Trophoblast cell (in vitro differentiated cells and primary cell): ENCODE data around the gene NTM.

Experiments used
- DNase-seq, 2 donors: peaks; one replicate each; pipeline ENCODE4 v3.0.0-alpha.2; 2016
- H2AFZ ChIP-seq: 2 replicates; pipeline ENCODE4 v1.6.1; 2013; ENCODE audit warnings: low read length, moderate library complexity, mild to moderate bottlenecking; ENCODE audit not compliant: insufficient read depth, poor library complexity
- H2AK5ac ChIP-seq: 2 replicates; pipeline ENCODE4 v1.6.1; 2013; ENCODE audit warnings: mild to moderate bottlenecking, low read length
- H2BK120ac ChIP-seq: 2 replicates; pipeline ENCODE4 v1.6.1; 2013; ENCODE audit warnings: low read length, mild to moderate bottlenecking, moderate library complexity; ENCODE audit not compliant: insufficient read depth, poor library complexity
- H2BK12ac ChIP-seq: 2 replicates; pipeline ENCODE4 v1.6.1; 2013; ENCODE audit warnings: mild to moderate bottlenecking, low read length, moderate library complexity
- H2BK5ac ChIP-seq: 2 replicates; pipeline ENCODE4 v1.6.1; 2013; ENCODE audit warnings: low read length, low read depth, moderate library complexity, mild to moderate bottlenecking; ENCODE audit not compliant: poor library complexity
- H3K14ac ChIP-seq: 2 replicates; pipeline ENCODE4 v1.6.1; 2013; ENCODE audit warnings: mild to moderate bottlenecking, low read length
- H3K18ac ChIP-seq: 2 replicates; pipeline ENCODE4 v1.6.1; 2013; ENCODE audit warnings: mild to moderate bottlenecking, low read length
- H3K23ac ChIP-seq: 2 replicates; pipeline ENCODE4 v1.6.1; 2013; ENCODE audit warnings: low read length
- H3K27ac ChIP-seq: 2 replicates; pipeline ENCODE4 v1.5.1; 2013; ENCODE audit warnings: low read depth, mild to moderate bottlenecking, inconsistent platforms, low read length, moderate library complexity
- H3K27me3 ChIP-seq: 2 replicates; pipeline ENCODE4 v1.6.1; 2013; ENCODE audit warnings: inconsistent platforms, mild to moderate bottlenecking, low read length, moderate library complexity; ENCODE audit not compliant: insufficient read depth
- H3K36me3 ChIP-seq, 2 experiments: 1 replicate in 1 of 2; 2 replicates in 1 of 2; pipeline ENCODE4 v1.6.1; 2013; ENCODE audit warnings: low read length in 2 of 2, mild to moderate bottlenecking in 2 of 2, moderate library complexity in 1 of 2; ENCODE audit not compliant: insufficient read depth in 2 of 2, control insufficient read depth in 1 of 2
- H3K4ac ChIP-seq: 2 replicates; pipeline ENCODE4 v1.6.1; 2013; ENCODE audit warnings: low read depth, mild to moderate bottlenecking, low read length, moderate library complexity
- H3K4me1 ChIP-seq, 2 experiments: 1 replicate in 1 of 2; 2 replicates in 1 of 2; pipeline ENCODE4 v1.6.1; 2013; ENCODE audit warnings: low read length in 2 of 2, mild to moderate bottlenecking in 2 of 2, moderate library complexity in 1 of 2; ENCODE audit not compliant: insufficient read depth in 2 of 2, control insufficient read depth in 1 of 2
- H3K4me2 ChIP-seq: 2 replicates; pipeline ENCODE4 v1.6.1; 2013; ENCODE audit warnings: inconsistent platforms, mild to moderate bottlenecking, low read length, moderate library complexity
- H3K4me3 ChIP-seq: 2 replicates; pipeline ENCODE4 v1.5.1; 2013; ENCODE audit warnings: mild to moderate bottlenecking, low read depth, low read length, inconsistent platforms
- H3K79me1 ChIP-seq: one replicate; pipeline ENCODE4 v1.6.1; 2013; ENCODE audit warnings: low read length
- H3K79me2 ChIP-seq: 2 replicates; pipeline ENCODE4 v1.6.1; 2013; ENCODE audit warnings: low read length, mild to moderate bottlenecking; ENCODE audit not compliant: control insufficient read depth, insufficient read depth, poor library complexity
- H3K9ac ChIP-seq: 2 replicates; pipeline ENCODE4 v1.6.1; 2013; ENCODE audit warnings: mild to moderate bottlenecking, low read length
- H3K9me3 ChIP-seq: 2 replicates; pipeline ENCODE4 v1.6.1; 2013; ENCODE audit warnings: low read depth, mild to moderate bottlenecking, control low read depth, inconsistent platforms, low read length; ENCODE audit not compliant: insufficient read depth
- H4K12ac ChIP-seq: 2 replicates; pipeline ENCODE4 v1.6.1; 2013; ENCODE audit warnings: low read depth, mild to moderate bottlenecking, low read length, moderate library complexity
- H4K8ac ChIP-seq: 2 replicates; pipeline ENCODE4 v1.6.1; 2013; ENCODE audit warnings: low read depth, mild to moderate bottlenecking, low read length, moderate library complexity
- H4K91ac ChIP-seq: one replicate; pipeline ENCODE4 v1.6.1; 2013; ENCODE audit warnings: low read depth, mild to moderate bottlenecking, low read length, moderate library complexity
- WGBS: extraction: QIAGEN DNeasy Blood & Tissue Kit; methylation state at CpG from one replicate; pipeline ENCODE4 v1.1.7; 2013; ENCODE audit warnings: missing lambda C conversion rate; ENCODE audit not compliant: insufficient read length, insufficient coverage; ENCODE audit errors: extremely low coverage; 5-methylcytosine and 5-hydroxymethylcytosine counted together

NTM gene

GRCh38 chr11:132288036-132288435 lies 917.6 kb downstream of the NTM start:
- H2BK12ac ChIP-seq, result no peak overlapping the region
- H3K18ac ChIP-seq, result no peak overlapping the region
- no peak overlapping the region for H3K27ac ChIP-seq
- H3K4ac ChIP-seq, result no peak overlapping the region
- no CpG with 5 or more reads among the region's 3 CpGs for WGBS
- no peak overlapping the region for H3K14ac ChIP-seq
- no peak overlapping the region for H3K4me3 ChIP-seq
- no peak overlapping the region for H4K8ac ChIP-seq
- H3K36me3 ChIP-seq, result no peaks in the 10 kb centered on the region
- H3K79me2 ChIP-seq, result no peaks in the 10 kb centered on the region
- H3K27me3 ChIP-seq, result no peaks in the 10 kb centered on the region
- H3K79me1 ChIP-seq, result no peaks in the 10 kb centered on the region
- H2BK5ac ChIP-seq, result no peak overlapping the region
- H3K4me1 ChIP-seq, result no peaks in the 10 kb centered on the region
- peaks cover 3% of the 10 kb centered on the region for H3K9me3 ChIP-seq
- no peak overlapping the region for H2AK5ac ChIP-seq
- no peak overlapping the region for H3K9ac ChIP-seq
- no peak for DNase-seq
- H4K91ac ChIP-seq, result no peak overlapping the region
- H3K23ac ChIP-seq, result no peak overlapping the region
- H2BK120ac ChIP-seq, result no peak overlapping the region
- H4K12ac ChIP-seq, result no peak overlapping the region
- no peak overlapping the region for H2AFZ ChIP-seq
- H3K4me2 ChIP-seq, result no peak overlapping the region

DNA sequence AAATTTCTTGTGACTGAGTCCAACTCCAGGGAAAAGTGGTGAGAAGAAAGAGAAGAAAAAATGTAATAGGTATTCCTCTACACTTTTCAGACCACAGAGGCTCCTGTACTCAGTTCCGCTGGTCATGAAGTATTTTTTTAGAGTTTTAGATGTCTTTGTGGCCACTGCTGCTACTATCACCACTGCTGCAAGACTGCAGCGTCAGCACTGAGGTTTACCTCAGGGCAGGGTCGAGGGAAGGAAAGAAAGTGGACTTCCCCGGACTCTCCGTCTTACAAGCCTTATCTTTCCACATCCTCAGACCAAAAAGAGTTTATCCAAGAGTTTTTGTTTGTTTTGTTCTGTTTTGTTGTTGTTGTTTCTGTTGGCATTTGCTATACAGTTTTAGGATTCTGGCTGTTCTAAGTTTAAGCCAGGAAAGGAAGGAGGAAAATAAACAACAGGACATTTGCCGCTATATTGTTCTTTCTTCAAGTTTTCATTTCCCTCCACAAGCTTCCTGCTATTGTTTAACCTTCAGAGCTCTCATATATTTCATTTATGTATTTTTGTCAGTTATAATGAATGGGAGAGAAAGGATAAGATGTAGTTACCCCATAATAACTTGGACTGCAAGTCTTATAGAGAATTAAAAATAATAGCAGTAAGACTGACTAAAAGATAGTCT lies 919.3 kb downstream of the NTM start:
- no peak overlapping the region for H3K4me3 ChIP-seq
- H3K9me3 ChIP-seq, result peaks cover 3% of the 10 kb centered on the region
- no CpG with 5 or more reads among the region's 6 CpGs for WGBS

DNA sequence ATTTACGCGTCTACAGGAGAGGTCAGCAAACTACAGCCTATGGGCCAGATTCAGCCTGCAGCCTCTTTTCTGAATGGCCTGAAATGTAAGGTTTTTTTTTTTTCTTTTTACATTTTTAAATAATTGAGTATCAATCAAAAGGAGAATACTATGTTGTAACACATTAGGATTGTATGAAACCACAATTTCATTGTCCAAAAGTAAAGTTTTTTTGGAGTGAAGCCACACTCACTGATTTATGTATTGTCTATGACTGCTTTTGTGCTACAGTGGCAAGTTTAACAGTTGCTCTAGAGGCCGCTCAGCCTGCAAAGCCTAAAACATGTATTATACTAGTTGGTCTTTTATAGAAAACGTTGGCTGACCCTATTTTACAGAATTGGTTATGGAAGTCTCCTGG lies 923.2 kb downstream of the NTM start:
- DNase-seq, result no peak
- no peak overlapping the region for H3K4me3 ChIP-seq
- no peak overlapping the region for H4K12ac ChIP-seq
- no peak overlapping the region for H2BK120ac ChIP-seq
- no peak overlapping the region for H4K8ac ChIP-seq
- H3K14ac ChIP-seq, result no peak overlapping the region
- H3K79me2 ChIP-seq, result no peaks in the 10 kb centered on the region
- no peaks in the 10 kb centered on the region for H3K36me3 ChIP-seq
- no peak overlapping the region for H3K18ac ChIP-seq
- no peak overlapping the region for H3K4ac ChIP-seq
- no peak overlapping the region for H3K9ac ChIP-seq
- H3K4me2 ChIP-seq, result no peak overlapping the region
- H3K27ac ChIP-seq, result no peak overlapping the region
- H2AFZ ChIP-seq, result no peak overlapping the region
- H2BK12ac ChIP-seq, result no peak overlapping the region
- WGBS, result no CpG with 5 or more reads among the region's 4 CpGs
- H3K4me1 ChIP-seq, result no peaks in the 10 kb centered on the region
- H3K79me1 ChIP-seq, result no peaks in the 10 kb centered on the region
- no peaks in the 10 kb centered on the region for H3K9me3 ChIP-seq
- no peak overlapping the region for H3K23ac ChIP-seq
- no peak overlapping the region for H2AK5ac ChIP-seq
- H4K91ac ChIP-seq, result no peak overlapping the region
- H3K27me3 ChIP-seq, result no peaks in the 10 kb centered on the region
- no peak overlapping the region for H2BK5ac ChIP-seq

More for the DNA sequence above, 919.3 kb downstream of the NTM start:
- Histone ChIP-seq H3K36me3 (no peaks in the 10 kb centered on the region), H3K27me3 (no peaks in the 10 kb centered on the region), H4K12ac (no peak overlapping the region), H2BK12ac (no peak overlapping the region), H4K91ac (no peak overlapping the region), H3K9ac (no peak overlapping the region), H3K18ac (no peak overlapping the region), H3K14ac (no peak overlapping the region), H3K79me2 (no peaks in the 10 kb centered on the region), H3K23ac (no peak overlapping the region), H2BK5ac (no peak overlapping the region), H3K4ac (no peak overlapping the region), H3K79me1 (no peaks in the 10 kb centered on the region), H3K4me2 (no peak overlapping the region), H3K27ac (no peak overlapping the region), H3K4me1 (no peaks in the 10 kb centered on the region), H2AFZ (no peak overlapping the region), H4K8ac (no peak overlapping the region), H2AK5ac (no peak overlapping the region), H2BK120ac (no peak overlapping the region)
- no peak for DNase-seq

- DNase-seq, result no peak
- no CpG with 5 or more reads among the region's 3 CpGs for WGBS
- Histone ChIP-seq H2BK5ac (no peak overlapping the region), H3K9ac (no peak overlapping the region), H4K91ac (no peak overlapping the region), H3K18ac (no peak overlapping the region), H2BK12ac (no peak overlapping the region), H3K27me3 (no peaks in the 10 kb centered on the region), H3K23ac (no peak overlapping the region), H2AK5ac (no peak overlapping the region), H3K9me3 (no peaks in the 10 kb centered on the region), H3K36me3 (no peaks in the 10 kb centered on the region), H3K14ac (no peak overlapping the region), H3K79me1 (no peaks in the 10 kb centered on the region), H2AFZ (no peak overlapping the region), H3K27ac (no peak overlapping the region), H4K8ac (no peak overlapping the region), H3K4me2 (no peak overlapping the region), H3K4me1 (no peaks in the 10 kb centered on the region), H3K4ac (no peak overlapping the region), H3K4me3 (no peak overlapping the region), H2BK120ac (no peak overlapping the region), H3K79me2 (no peaks in the 10 kb centered on the region), H4K12ac (no peak overlapping the region)
Measured at GRCh38 chr11:132296946-132297610, 926.7 kb downstream of the NTM start.
